HEK293 (cell line): ENCODE data around the gene TCF21.
A peak's percentile ranks its signal among the peaks of the same experiment; 100 is the strongest.

ENCODE experiments used
- EGR2 ChIP-seq: fragments of 450-650 bp; formaldehyde crosslinking; IDR thresholded peaks from 2 replicates; pipeline ENCODE4 v1.5.1; 2016; ENCODE audit warnings: low read depth, missing biosample characterization, missing genetic modification characterization
- GLI2 ChIP-seq: fragments of 450-650 bp; formaldehyde crosslinking; IDR thresholded peaks from 2 replicates; pipeline ENCODE4; 2017; ENCODE audit warnings: missing biosample characterization, missing genetic modification characterization, low read depth, borderline replicate concordance
- GLIS2 ChIP-seq: fragments of 450-650 bp; formaldehyde crosslinking; IDR thresholded peaks from 2 replicates; pipeline ENCODE4 v1.5.1; 2016; ENCODE audit warnings: missing biosample characterization, missing genetic modification characterization
- KLF1 ChIP-seq: fragments of 450-650 bp; formaldehyde crosslinking; IDR thresholded peaks from 2 replicates; pipeline ENCODE4 v1.5.1; 2016; ENCODE audit warnings: missing biosample characterization, missing genetic modification characterization
- KLF17 ChIP-seq: fragments of 450-650 bp; formaldehyde crosslinking; IDR thresholded peaks from 2 replicates; pipeline ENCODE4 v1.5.1; 2016; ENCODE audit warnings: missing biosample characterization, missing genetic modification characterization
- REPIN1 ChIP-seq: fragments of 450-650 bp; formaldehyde crosslinking; IDR thresholded peaks from 2 replicates; pipeline ENCODE4 v1.5.1; 2017; ENCODE audit warnings: missing biosample characterization, missing genetic modification characterization, low read depth
- YY1 ChIP-seq: fragments of 450-650 bp; formaldehyde crosslinking; IDR thresholded peaks from 2 replicates; pipeline ENCODE4 v1.5.1; 2018; ENCODE audit warnings: missing biosample characterization, missing genetic modification characterization
- ZBTB17 ChIP-seq: fragments of 450-650 bp; formaldehyde crosslinking; IDR thresholded peaks from 2 replicates; pipeline ENCODE4 v1.5.1; 2016; ENCODE audit warnings: missing biosample characterization, missing genetic modification characterization
- ZEB2 ChIP-seq: fragments of 450-650 bp; formaldehyde crosslinking; IDR thresholded peaks from 2 replicates; pipeline ENCODE4 v1.5.1; 2016; ENCODE audit warnings: missing biosample characterization, missing genetic modification characterization
- ZFHX2 ChIP-seq: fragments of 450-650 bp; formaldehyde crosslinking; conservative IDR thresholded peaks from 2 replicates; pipeline ENCODE4 v1.5.1; 2016; ENCODE audit warnings: missing biosample characterization, missing genetic modification characterization
- ZFP3 ChIP-seq: fragments of 450-650 bp; formaldehyde crosslinking; IDR thresholded peaks from 2 replicates; pipeline ENCODE4 v1.5.1; 2016; ENCODE audit warnings: low read depth, missing biosample characterization, missing genetic modification characterization
- ZNF10 ChIP-seq: fragments of 450-650 bp; formaldehyde crosslinking; IDR thresholded peaks from 2 replicates; pipeline ENCODE4 v1.5.1; 2017; ENCODE audit warnings: missing biosample characterization, missing genetic modification characterization
- ZNF114 ChIP-seq: fragments of 450-650 bp; formaldehyde crosslinking; IDR thresholded peaks from 2 replicates; pipeline ENCODE4 v1.5.0; 2017; ENCODE audit warnings: missing biosample characterization, missing genetic modification characterization
- ZNF121 ChIP-seq: fragments of 450-650 bp; formaldehyde crosslinking; IDR thresholded peaks from 2 replicates; pipeline ENCODE4 v1.5.1; 2016; ENCODE audit warnings: missing biosample characterization, missing genetic modification characterization
- ZNF148 ChIP-seq: fragments of 450-650 bp; formaldehyde crosslinking; IDR thresholded peaks from 2 replicates; pipeline ENCODE4 v1.5.0; 2017; ENCODE audit warnings: missing biosample characterization, missing genetic modification characterization, borderline replicate concordance
- ZNF18 ChIP-seq: fragments of 450-650 bp; formaldehyde crosslinking; IDR thresholded peaks from 2 replicates; pipeline ENCODE4 v1.5.1; 2016; ENCODE audit warnings: missing biosample characterization, missing genetic modification characterization
- ZNF274 ChIP-seq, 2 experiments: fragments of 200-500 bp in 1 of 2; fragments of 450-650 bp in 1 of 2; sonication (Bioruptor generic) in 1 of 2; formaldehyde crosslinking in 1 of 2; IDR thresholded peaks; 2 replicates each; pipeline versions ENCODE4 v1.5.1 to v1.6.1; 2014 to 2016; ENCODE audit warnings: borderline replicate concordance in 1 of 2, inconsistent platforms in 1 of 2, low read length in 1 of 2, missing biosample characterization in 1 of 2, missing genetic modification characterization in 1 of 2
- ZNF391 ChIP-seq: fragments of 450-650 bp; formaldehyde crosslinking; IDR thresholded peaks from 2 replicates; pipeline ENCODE4 v1.5.1; 2016; ENCODE audit warnings: low read depth, missing biosample characterization, missing genetic modification characterization, borderline replicate concordance
- ZNF423 ChIP-seq: fragments of 450-650 bp; formaldehyde crosslinking; IDR thresholded peaks from 2 replicates; pipeline ENCODE4 v1.5.1; 2016; ENCODE audit warnings: missing biosample characterization, missing genetic modification characterization
- ZNF530 ChIP-seq: fragments of 450-650 bp; formaldehyde crosslinking; IDR thresholded peaks from 2 replicates; pipeline ENCODE4 v1.5.1; 2016; ENCODE audit warnings: low read depth, missing biosample characterization, missing genetic modification characterization
- ZNF571 ChIP-seq: fragments of 450-650 bp; formaldehyde crosslinking; IDR thresholded peaks from 2 replicates; pipeline ENCODE4 v1.5.0; 2017; ENCODE audit warnings: missing biosample characterization, missing genetic modification characterization
- ZNF654 ChIP-seq: fragments of 450-650 bp; formaldehyde crosslinking; IDR thresholded peaks from 2 replicates; pipeline ENCODE4 v1.5.1; 2016; ENCODE audit warnings: low read depth, missing biosample characterization, missing genetic modification characterization
- ZNF791 ChIP-seq: fragments of 450-650 bp; formaldehyde crosslinking; IDR thresholded peaks from 2 replicates; pipeline ENCODE4 v1.5.1; 2016; ENCODE audit warnings: missing biosample characterization, missing genetic modification characterization
- ZSCAN30 ChIP-seq: fragments of 450-650 bp; IDR thresholded peaks from 2 replicates; pipeline ENCODE4 v1.5.1; 2018; ENCODE audit warnings: missing biosample characterization, mild to moderate bottlenecking, missing genetic modification characterization, moderate library complexity
- TF ChIP-seq, protein P1 (sequence below): fragments of 450-650 bp; formaldehyde crosslinking; IDR thresholded peaks from 2 replicates; pipeline ENCODE4 v1.5.1; 2017; ENCODE audit warnings: missing biosample characterization, missing genetic modification characterization
- TF ChIP-seq, protein P2 (sequence below): fragments of 450-650 bp; formaldehyde crosslinking; IDR thresholded peaks from 2 replicates; pipeline ENCODE4 v1.5.1; 2017; ENCODE audit warnings: missing biosample characterization, missing genetic modification characterization

The TCF21 gene

GRCh38 chr6:133854364-133855275, 34.3 kb upstream of the TCF21 start (continued):
- TF ChIP-seq, protein P1, sequence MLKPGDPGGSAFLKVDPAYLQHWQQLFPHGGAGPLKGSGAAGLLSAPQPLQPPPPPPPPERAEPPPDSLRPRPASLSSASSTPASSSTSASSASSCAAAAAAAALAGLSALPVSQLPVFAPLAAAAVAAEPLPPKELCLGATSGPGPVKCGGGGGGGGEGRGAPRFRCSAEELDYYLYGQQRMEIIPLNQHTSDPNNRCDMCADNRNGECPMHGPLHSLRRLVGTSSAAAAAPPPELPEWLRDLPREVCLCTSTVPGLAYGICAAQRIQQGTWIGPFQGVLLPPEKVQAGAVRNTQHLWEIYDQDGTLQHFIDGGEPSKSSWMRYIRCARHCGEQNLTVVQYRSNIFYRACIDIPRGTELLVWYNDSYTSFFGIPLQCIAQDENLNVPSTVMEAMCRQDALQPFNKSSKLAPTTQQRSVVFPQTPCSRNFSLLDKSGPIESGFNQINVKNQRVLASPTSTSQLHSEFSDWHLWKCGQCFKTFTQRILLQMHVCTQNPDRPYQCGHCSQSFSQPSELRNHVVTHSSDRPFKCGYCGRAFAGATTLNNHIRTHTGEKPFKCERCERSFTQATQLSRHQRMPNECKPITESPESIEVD (tag by site-specific recombination), result no peak
- no peak for TF ChIP-seq REPIN1 (tag by site-specific recombination)
- peak; percentile 38 for TF ChIP-seq ZFHX2 (tag by site-specific recombination)
- no peak for TF ChIP-seq ZFP3 (tag by site-specific recombination)
- no peak for TF ChIP-seq ZNF654 (tag by site-specific recombination)
- TF ChIP-seq ZNF148, result no peak
- no peak for TF ChIP-seq ZNF530 (tag by site-specific recombination)
- TF ChIP-seq ZNF274 (IDR thresholded peaks at IDR 0.05; ENCODE audit: low read length), result no peak
- no peak for TF ChIP-seq ZNF274 (tag by site-specific recombination; IDR thresholded peaks at IDR 0.05; ENCODE audit: borderline replicate concordance)
- no peak for TF ChIP-seq KLF1 (tag by site-specific recombination)
- TF ChIP-seq ZNF10 (tag by site-specific recombination), result no peak
- no peak for TF ChIP-seq YY1 (tag by site-specific recombination)
- TF ChIP-seq ZNF571, result no peak
- TF ChIP-seq ZNF121 (tag by site-specific recombination), result no peak
- no peak for TF ChIP-seq ZNF791 (tag by site-specific recombination)
- no peak for TF ChIP-seq ZNF391
- TF ChIP-seq ZNF423 (tag by site-specific recombination), result peak; percentile 47; the same call in 1 of the 2 replicates
- TF ChIP-seq ZNF114 (tag by site-specific recombination), result no peak
- TF ChIP-seq KLF17 (tag by site-specific recombination), result no peak
- TF ChIP-seq, protein P2, sequence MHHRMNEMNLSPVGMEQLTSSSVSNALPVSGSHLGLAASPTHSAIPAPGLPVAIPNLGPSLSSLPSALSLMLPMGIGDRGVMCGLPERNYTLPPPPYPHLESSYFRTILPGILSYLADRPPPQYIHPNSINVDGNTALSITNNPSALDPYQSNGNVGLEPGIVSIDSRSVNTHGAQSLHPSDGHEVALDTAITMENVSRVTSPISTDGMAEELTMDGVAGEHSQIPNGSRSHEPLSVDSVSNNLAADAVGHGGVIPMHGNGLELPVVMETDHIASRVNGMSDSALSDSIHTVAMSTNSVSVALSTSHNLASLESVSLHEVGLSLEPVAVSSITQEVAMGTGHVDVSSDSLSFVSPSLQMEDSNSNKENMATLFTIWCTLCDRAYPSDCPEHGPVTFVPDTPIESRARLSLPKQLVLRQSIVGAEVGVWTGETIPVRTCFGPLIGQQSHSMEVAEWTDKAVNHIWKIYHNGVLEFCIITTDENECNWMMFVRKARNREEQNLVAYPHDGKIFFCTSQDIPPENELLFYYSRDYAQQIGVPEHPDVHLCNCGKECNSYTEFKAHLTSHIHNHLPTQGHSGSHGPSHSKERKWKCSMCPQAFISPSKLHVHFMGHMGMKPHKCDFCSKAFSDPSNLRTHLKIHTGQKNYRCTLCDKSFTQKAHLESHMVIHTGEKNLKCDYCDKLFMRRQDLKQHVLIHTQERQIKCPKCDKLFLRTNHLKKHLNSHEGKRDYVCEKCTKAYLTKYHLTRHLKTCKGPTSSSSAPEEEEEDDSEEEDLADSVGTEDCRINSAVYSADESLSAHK, result no peak
- no peak for TF ChIP-seq GLI2 (tag by site-specific recombination)
- peak; percentile 65; the same call in 1 of the 2 replicates for TF ChIP-seq ZEB2
- TF ChIP-seq ZBTB17 (tag by site-specific recombination), result peak; percentile 60; the same call in 1 of the 2 replicates
- TF ChIP-seq ZSCAN30 (tag by site-specific recombination), result no peak
- peak; percentile 48; the same call in 1 of the 2 replicates for TF ChIP-seq EGR2 (tag by site-specific recombination)
- TF ChIP-seq GLIS2, result peak; percentile 57; the same call in 1 of the 2 replicates
- no peak for TF ChIP-seq ZNF18 (tag by site-specific recombination)
